Breast epithelium (tissue), 3 donors: Measurements from ENCODE around the gene TPRA1.

Experiments
- POLR2A ChIP-seq: fragments of 450-650 bp; IDR thresholded peaks from one replicate; pipeline ENCODE4 v1.6.1; 2016; ENCODE audit warnings: antibody characterized with exemption, mild to moderate bottlenecking, moderate library complexity
- POLR2AphosphoS5 ChIP-seq, 3 donors: sonication (generic); formaldehyde crosslinking; IDR thresholded peaks; one replicate each; pipeline ENCODE4 v1.6.1; 2017; ENCODE audit warnings: antibody characterized with exemption in 3 of 3
- TF ChIP-seq, protein P1 (sequence below), 3 donors: fragments of 450-650 bp; IDR thresholded peaks; one replicate each; pipeline ENCODE4 v1.5.1; 2016 to 2017; ENCODE audit warnings: antibody characterized with exemption in 3 of 3, mild to moderate bottlenecking in 3 of 3, moderate library complexity in 3 of 3

DNA sequence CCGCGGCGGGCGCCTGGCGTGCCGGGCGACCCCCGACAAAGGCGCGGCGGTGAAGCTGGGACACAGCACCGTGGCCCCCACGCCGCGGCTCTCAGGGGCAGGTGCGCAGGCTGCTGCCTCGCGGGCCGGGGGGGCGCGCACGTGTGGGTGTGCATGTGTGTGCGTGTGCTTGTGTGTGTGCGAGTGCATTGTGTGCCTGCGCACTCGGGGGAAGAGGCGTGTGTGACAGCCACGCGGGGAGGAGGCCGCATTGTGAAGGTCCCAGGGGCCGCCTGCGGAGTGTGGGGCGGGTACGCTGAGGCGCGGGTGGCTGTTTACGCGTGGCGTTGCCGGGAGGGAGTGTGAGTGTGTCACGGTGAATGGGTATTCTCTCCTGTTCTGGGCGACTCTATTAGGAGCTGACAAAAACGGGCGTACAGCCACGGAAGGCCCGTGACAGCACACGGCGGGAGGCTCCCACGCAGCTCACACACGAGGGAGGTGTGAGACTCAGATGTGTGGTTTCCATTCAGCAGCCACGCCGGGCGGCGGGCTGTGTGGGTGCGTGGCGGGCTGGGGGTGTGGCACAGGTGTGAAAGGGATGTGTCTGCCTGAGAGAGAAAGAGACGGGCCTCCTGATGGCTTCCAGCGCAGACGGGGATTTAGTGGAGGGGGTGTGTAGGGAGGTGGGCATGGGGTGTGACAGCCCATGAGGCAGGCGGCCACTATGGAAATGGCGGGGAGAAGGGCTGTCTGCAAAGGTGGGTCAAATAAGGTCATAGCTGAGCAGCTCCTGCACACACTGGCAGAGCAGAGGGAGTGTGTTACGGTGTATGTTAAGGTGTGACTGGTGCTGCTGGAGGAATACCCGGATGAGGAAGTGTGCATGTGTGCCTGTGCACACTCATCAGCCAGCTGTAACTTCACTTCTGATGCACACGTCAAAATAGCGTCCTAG, 39.2 kb upstream of the TPRA1 start:
- no peak for TF ChIP-seq POLR2A
- TF ChIP-seq POLR2AphosphoS5 (IDR thresholded peaks at IDR 0.05), result no peak
- TF ChIP-seq, protein P1, sequence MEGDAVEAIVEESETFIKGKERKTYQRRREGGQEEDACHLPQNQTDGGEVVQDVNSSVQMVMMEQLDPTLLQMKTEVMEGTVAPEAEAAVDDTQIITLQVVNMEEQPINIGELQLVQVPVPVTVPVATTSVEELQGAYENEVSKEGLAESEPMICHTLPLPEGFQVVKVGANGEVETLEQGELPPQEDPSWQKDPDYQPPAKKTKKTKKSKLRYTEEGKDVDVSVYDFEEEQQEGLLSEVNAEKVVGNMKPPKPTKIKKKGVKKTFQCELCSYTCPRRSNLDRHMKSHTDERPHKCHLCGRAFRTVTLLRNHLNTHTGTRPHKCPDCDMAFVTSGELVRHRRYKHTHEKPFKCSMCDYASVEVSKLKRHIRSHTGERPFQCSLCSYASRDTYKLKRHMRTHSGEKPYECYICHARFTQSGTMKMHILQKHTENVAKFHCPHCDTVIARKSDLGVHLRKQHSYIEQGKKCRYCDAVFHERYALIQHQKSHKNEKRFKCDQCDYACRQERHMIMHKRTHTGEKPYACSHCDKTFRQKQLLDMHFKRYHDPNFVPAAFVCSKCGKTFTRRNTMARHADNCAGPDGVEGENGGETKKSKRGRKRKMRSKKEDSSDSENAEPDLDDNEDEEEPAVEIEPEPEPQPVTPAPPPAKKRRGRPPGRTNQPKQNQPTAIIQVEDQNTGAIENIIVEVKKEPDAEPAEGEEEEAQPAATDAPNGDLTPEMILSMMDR (IDR thresholded peaks at IDR 0.05), result no peak
